H1 (cell line): Measurements from ENCODE around the gene PRR19. TPM values are rescaled to one million over a fixed set of nuclear protein-coding genes. Genes with fewer than 3 reads are reported as not detected.

Experiments
- CTCF ChIA-PET: fragments of 300-600 bp; sonication (Branson Sonifier 250); formaldehyde crosslinking; loops from one replicate; lab custom pipeline; 2021; ENCODE audit not compliant: partially characterized antibody; lab: Charles Lee
- POLR2A ChIA-PET: fragments of 300-600 bp; sonication (Branson Sonifier 250); formaldehyde crosslinking; loops from one replicate; lab custom pipeline; 2021; ENCODE audit warnings: inconsistent platforms; ENCODE audit not compliant: partially characterized antibody; lab: Charles Lee
- DNase-seq, 2 experiments: peaks; one replicate each; pipeline versions ENCODE4 v3.0.0 to v3.0.0-alpha.2; 2010 to 2022; ENCODE audit warnings: low spot score in 2 of 2, low read depth in 1 of 2, mixed read lengths in 1 of 2
- FAIRE-seq: peaks from 2 replicates; lab custom pipeline; 2011; peaks lifted over from hg19 to GRCh38; lab: Jason Lieb, UNC
- H2AFZ ChIP-seq: 2 replicates; pipeline ENCODE4 v1.8.1; 2012; ENCODE audit warnings: low read length, inconsistent platforms
- H2AK5ac ChIP-seq: 2 replicates; pipeline ENCODE4 v1.6.1; 2013; ENCODE audit warnings: low read depth, low read length
- H2BK120ac ChIP-seq: replicated peaks from 2 replicates; pipeline ENCODE3; 2013; ENCODE audit warnings: low read depth, low read length, inconsistent platforms
- H2BK12ac ChIP-seq: 2 replicates; pipeline ENCODE4 v1.6.1; 2013; ENCODE audit warnings: low read depth, low read length
- H2BK15ac ChIP-seq: 2 replicates; pipeline ENCODE4 v1.6.1; 2013; ENCODE audit warnings: low read length
- H2BK20ac ChIP-seq: 2 replicates; pipeline ENCODE4 v1.6.1; 2013; ENCODE audit warnings: low read length
- H2BK5ac ChIP-seq: 2 replicates; pipeline ENCODE4 v1.6.1; 2013; ENCODE audit warnings: low read depth, low read length
- H3K14ac ChIP-seq: 2 replicates; pipeline ENCODE4 v1.6.1; 2013; ENCODE audit warnings: inconsistent platforms; ENCODE audit not compliant: insufficient read length
- H3K18ac ChIP-seq: 2 replicates; pipeline ENCODE4 v1.6.1; 2013; ENCODE audit warnings: low read length; ENCODE audit errors: extremely low read depth
- H3K23ac ChIP-seq: 2 replicates; pipeline ENCODE4 v1.6.1; 2013; ENCODE audit warnings: inconsistent platforms; ENCODE audit not compliant: insufficient read length
- H3K23me2 ChIP-seq: 2 replicates; pipeline ENCODE4 v1.6.1; 2013; ENCODE audit warnings: low read depth, low read length
- H3K27ac ChIP-seq: 2 replicates; pipeline ENCODE4 v1.6.1; 2011; ENCODE audit warnings: low read depth, low read length, inconsistent platforms
- H3K27me3 ChIP-seq, 4 experiments: replicated peaks in 1 of 4; 1 replicate in 1 of 4; 2 replicates in 3 of 4; pipeline versions ENCODE4 v1.6.1 to v1.8.1; 2011 to 2013; ENCODE audit warnings: low read length in 3 of 4, mild to moderate bottlenecking in 3 of 4, inconsistent platforms in 2 of 4, mixed read lengths in 2 of 4, moderate library complexity in 1 of 4; ENCODE audit not compliant: control insufficient read depth in 3 of 4, insufficient read depth in 3 of 4; ENCODE audit errors: extremely low read depth in 1 of 4
- H3K36me3 ChIP-seq, 4 experiments: 2 replicates each; pipeline versions ENCODE4 v1.6.1 to v1.8.1; 2011 to 2013; ENCODE audit warnings: mild to moderate bottlenecking in 4 of 4, low read length in 3 of 4, moderate library complexity in 2 of 4, control low read depth in 1 of 4, inconsistent platforms in 1 of 4; ENCODE audit not compliant: insufficient read depth in 4 of 4, control insufficient read depth in 2 of 4
- H3K4ac ChIP-seq: replicated peaks from 2 replicates; pipeline ENCODE3; 2013; ENCODE audit warnings: low read length, low read depth, mixed read lengths, inconsistent platforms; ENCODE audit not compliant: insufficient read length
- H3K4me1 ChIP-seq, 4 experiments: replicated peaks in 1 of 4; 1 replicate in 1 of 4; 2 replicates in 3 of 4; pipeline versions ENCODE4 v1.6.1 to v1.8.1; 2011 to 2013; ENCODE audit warnings: low read length in 3 of 4, inconsistent platforms in 2 of 4, mixed read lengths in 1 of 4; ENCODE audit not compliant: insufficient read depth in 4 of 4, control insufficient read depth in 3 of 4
- H3K4me2 ChIP-seq, 2 experiments: 2 replicates each; pipeline versions ENCODE4 v1.6.1 to v1.8.1; 2011 to 2013; ENCODE audit warnings: low read depth in 2 of 2, low read length in 2 of 2, control low read depth in 1 of 2, inconsistent platforms in 1 of 2, mild to moderate bottlenecking in 1 of 2; ENCODE audit not compliant: insufficient read depth in 1 of 2
- H3K4me3 ChIP-seq, 4 experiments: fragments of 200-600, 300-600 bp in 1 of 4; sonication (generic), shearing (Covaris generic), sonication (Bioruptor Twin) in 1 of 4; 2 replicates each; pipeline versions ENCODE4 v1.5.1 to v1.8.1; 2011 to 2016; ENCODE audit warnings: low read length in 4 of 4, low read depth in 3 of 4, control low read depth in 2 of 4, inconsistent platforms in 2 of 4, mild to moderate bottlenecking in 2 of 4, mixed read lengths in 1 of 4, moderate library complexity in 1 of 4; ENCODE audit not compliant: insufficient read depth in 2 of 4; ENCODE audit errors: extremely low read depth in 1 of 4
- H3K56ac ChIP-seq: replicated peaks from 2 replicates; pipeline ENCODE3; 2013; ENCODE audit warnings: low read depth, mild to moderate bottlenecking, mixed read lengths, low read length, inconsistent platforms; ENCODE audit not compliant: insufficient read length
- H3K79me1 ChIP-seq: 2 replicates; pipeline ENCODE4 v1.6.1; 2013; ENCODE audit warnings: low read depth, low read length, control low read depth
- H3K79me2 ChIP-seq, 2 experiments: 2 replicates each; pipeline versions ENCODE4 v1.6.1 to v1.8.1; 2012 to 2013; ENCODE audit warnings: low read length in 2 of 2, mild to moderate bottlenecking in 2 of 2, inconsistent platforms in 1 of 2; ENCODE audit not compliant: insufficient read depth in 2 of 2, control insufficient read depth in 1 of 2
- H3K9ac ChIP-seq, 4 experiments: replicated peaks in 1 of 4; 1 replicate in 1 of 4; 2 replicates in 3 of 4; pipeline versions ENCODE4 v1.6.1 to v1.8.1; 2011 to 2013; ENCODE audit warnings: low read depth in 3 of 4, low read length in 3 of 4, control low read depth in 2 of 4, mild to moderate bottlenecking in 2 of 4, moderate library complexity in 2 of 4, inconsistent platforms in 1 of 4; ENCODE audit errors: extremely low read depth in 1 of 4
- H3K9me3 ChIP-seq, 2 experiments: 2 replicates each; pipeline versions ENCODE4 v1.6.1 to v1.8.1; 2012 to 2013; ENCODE audit warnings: mild to moderate bottlenecking in 2 of 2, moderate library complexity in 2 of 2, control low read depth in 1 of 2, inconsistent platforms in 1 of 2, low read depth in 1 of 2, low read length in 1 of 2, mixed read lengths in 1 of 2; ENCODE audit not compliant: insufficient read depth in 2 of 2
- H4K20me1 ChIP-seq, 2 experiments: replicated peaks in 1 of 2; 2 replicates each; pipeline versions ENCODE3 to v1.8.1; 2011 to 2013; ENCODE audit warnings: inconsistent platforms in 2 of 2, low read length in 2 of 2, mild to moderate bottlenecking in 1 of 2; ENCODE audit not compliant: insufficient read depth in 2 of 2, control insufficient read depth in 1 of 2
- H4K5ac ChIP-seq: 2 replicates; pipeline ENCODE4 v1.6.1; 2013; ENCODE audit warnings: low read length, low read depth, mixed read lengths, inconsistent platforms; ENCODE audit not compliant: insufficient read length
- H4K8ac ChIP-seq: 2 replicates; pipeline ENCODE4 v1.8.0; 2013; ENCODE audit warnings: mild to moderate bottlenecking, moderate library complexity, low read length, inconsistent platforms; ENCODE audit not compliant: insufficient read depth; ENCODE audit errors: extremely low read depth
- H4K91ac ChIP-seq: replicated peaks from 2 replicates; pipeline ENCODE3; 2013; ENCODE audit warnings: low read length, mixed read lengths, inconsistent platforms; ENCODE audit not compliant: insufficient read length
- JUN ChIP-seq: IDR thresholded peaks from 2 replicates; pipeline ENCODE4 v1.6.1; 2011; ENCODE audit warnings: low read depth, mild to moderate bottlenecking, improper control_type of control experiment, low read length
- KDM5A ChIP-seq: fragments of 200-600 bp; IDR thresholded peaks from 2 replicates; pipeline ENCODE4 v1.7.1; 2012; ENCODE audit warnings: mild to moderate bottlenecking, low read length, inconsistent platforms, mixed read lengths
- SAP30 ChIP-seq: fragments of 300-600 bp; sonication (generic); IDR thresholded peaks from 2 replicates; pipeline ENCODE4 v1.7.1; 2012; ENCODE audit warnings: low read length, moderate library complexity, mild to moderate bottlenecking, inconsistent platforms; ENCODE audit not compliant: insufficient read depth, insufficient replicate concordance
- WGBS, 2 experiments: shearing (Covaris generic) in 1 of 2; methylation state at CpG; one replicate each; pipeline versions ENCODE4 v1.1.6 to v1.1.7; 2013 to 2015; ENCODE audit warnings: low lambda C conversion rate in 2 of 2, mixed read lengths in 2 of 2, inconsistent platforms in 1 of 2, low coverage in 1 of 2, missing lambda C conversion rate in 1 of 2; ENCODE audit not compliant: insufficient replicate concordance in 2 of 2, insufficient coverage in 1 of 2, insufficient read length in 1 of 2; ENCODE audit errors: extremely low coverage in 1 of 2, missing lambda C conversion rate in 1 of 2; 5-methylcytosine and 5-hydroxymethylcytosine counted together
- polyA plus RNA-seq, 7 experiments: library from polyadenylated mRNA; depleted of rRNA in 3 of 7; stranded (reverse) in 5 of 7; unstranded in 2 of 7; fragments of >200 nt in 5 of 7; fragments of 200-250 nt in 2 of 7; gene quantifications; 1 replicate in 5 of 7; 2 replicates in 1 of 7; 4 replicates in 1 of 7; pipeline versions ENCODE4 v1.2.1 to v1.2.3, GENCODE V29; 2011 to 2013; ENCODE audit warnings: missing spikeins in 2 of 7, mixed read lengths in 2 of 7
- total RNA-seq: library from RNA; stranded (reverse); fragmentation: NEBNext Ultra II Directional; extraction: Animal tissue kit (Norgen Biotek cat#: 25700); gene quantifications from 2 replicates; pipeline ENCODE4 v1.2.1, GENCODE V29; 2021

PRR19 gene
- total and polyA plus RNA-seq, 2 of the 8 experiments (the other 6 are each of a cell fraction or from before 2014, with no cell fraction given), result 7.2 to 7.5 TPM

- Histone ChIP-seq H3K56ac (no peak overlapping the region), H2BK5ac (no peak overlapping the region), H2BK20ac (no peak overlapping the region), H3K4me1 (no peaks in the 10 kb centered on the region; a peak in 1 of 7 replicates), H3K9me3 (no peaks in the 10 kb centered on the region), H3K14ac (no peak overlapping the region), H3K27me3 (no peaks in the 10 kb centered on the region), H3K79me1 (no peaks in the 10 kb centered on the region), H4K5ac (no peak overlapping the region), H2BK120ac (no peak overlapping the region), H2AK5ac (no peak overlapping the region), H4K20me1 (peaks cover 1 to 2% of the 10 kb centered on the region in 2 experiments), H3K36me3 (peaks cover 0 to 7% (median 3%) of the 10 kb centered on the region in 4 experiments; a peak in 4 of 8 replicates), H3K4me2 (no peak overlapping the region), H3K4ac (no peak overlapping the region), H4K8ac (no peak overlapping the region), H2AFZ (no peak overlapping the region), H2BK15ac (no peak overlapping the region), H3K23ac (no peak overlapping the region), H4K91ac (no peak overlapping the region), H3K23me2 (no peaks in the 10 kb centered on the region), H3K9ac (no peak overlapping the region), H3K79me2 (no peaks in the 10 kb centered on the region), H3K4me3 (no peak overlapping the region), H3K18ac (no peak overlapping the region), H3K27ac (no peak overlapping the region), H2BK12ac (no peak overlapping the region)
- TF ChIP-seq SAP30 (no peak), JUN (no peak), KDM5A (no peak)
- ChIA-PET CTCF (interaction anchor here (1.0 to 3.8 kb wide), 6 partner anchors 9 to 88 kb away, joined by 3 to 36 read pairs (median 4); no protein-coding TSS in a partner anchor), POLR2A (interaction anchor here (1.7 to 1.9 kb wide), 2 partner anchors 9 to 15 kb away, joined by 4 to 5 read pairs; no protein-coding TSS in a partner anchor)
- DNase-seq, result no peak
- no peak for FAIRE-seq
- WGBS, 2 experiments, result 94% methylated on average over 24 of the region's 29 CpGs; no CpG with 5 or more reads in 1 of the 2 experiments
Measured at GRCh38 chr19:42353341-42354015, 51.5 kb downstream of the PRR19 start.
